ENCODE data around the gene NEURL1B.
"Not testable (repeated sequence)": the region's sequence is repeated elsewhere in the genome, so short reads cannot be mapped to it uniquely, and the experiment has no call there.

Gene NEURL1B

GRCh38 chr5:172678362-172678874, 37.4 kb downstream of the NEURL1B start:
- not testable (repeated sequence) for DNase-seq (ENCODE audit: low read depth)

GRCh38 chr5:172678902-172679301, 37.8 kb downstream of the NEURL1B start:
- DNase-seq (ENCODE audit: low read depth): no peak

- no peak for DNase-seq (ENCODE audit: low read depth)
Measured at GRCh38 chr5:172679628-172680212, 38.7 kb downstream of the NEURL1B start.

- no peak for DNase-seq (ENCODE audit: low read depth)
Measured at GRCh38 chr5:172680921-172681320, 39.9 kb downstream of the NEURL1B start.

GRCh38 chr5:172681421-172681820, 40.4 kb downstream of the NEURL1B start:
- DNase-seq (ENCODE audit: low read depth): no peak

GRCh38 chr5:172683264-172683644, 42.2 kb downstream of the NEURL1B start:
- no peak for DNase-seq (ENCODE audit: low read depth)

- DNase-seq (ENCODE audit: low read depth): no peak
Measured at GRCh38 chr5:172683645-172684471, 42.8 kb downstream of the NEURL1B start.

GRCh38 chr5:172685091-172685490, 44.0 kb downstream of the NEURL1B start:
- no peak for DNase-seq (ENCODE audit: low read depth)

- DNase-seq (ENCODE audit: low read depth): no peak
Measured at GRCh38 chr5:172686111-172686510, 45.0 kb downstream of the NEURL1B start.

- no peak for DNase-seq (ENCODE audit: low read depth)
Measured at GRCh38 chr5:172686539-172687390, 45.7 kb downstream of the NEURL1B start.

- DNase-seq (ENCODE audit: low read depth): no peak
Measured at GRCh38 chr5:172687940-172688339, 46.9 kb downstream of the NEURL1B start.

- DNase-seq (ENCODE audit: low read depth): no peak
Measured at GRCh38 chr5:172688349-172689217, 47.5 kb downstream of the NEURL1B start.

- DNase-seq (ENCODE audit: low read depth): no peak
Measured at GRCh38 chr5:172689218-172689572, 48.1 kb downstream of the NEURL1B start.

- DNase-seq (ENCODE audit: low read depth): no peak
Measured at GRCh38 chr5:172689801-172690200, 48.7 kb downstream of the NEURL1B start.

GRCh38 chr5:172690258-172691075, 49.4 kb downstream of the NEURL1B start:
- DNase-seq (ENCODE audit: low read depth): no peak

- DNase-seq (ENCODE audit: low read depth): no peak
Measured at GRCh38 chr5:172691886-172692285, 50.8 kb downstream of the NEURL1B start.

- no peak for DNase-seq (ENCODE audit: low read depth)
Measured at GRCh38 chr5:172692451-172692850, 51.4 kb downstream of the NEURL1B start.

GRCh38 chr5:172692981-172693380, 51.9 kb downstream of the NEURL1B start:
- DNase-seq (ENCODE audit: low read depth): no peak

- DNase-seq (ENCODE audit: low read depth): no peak
Measured at GRCh38 chr5:172694061-172694460, 53.0 kb downstream of the NEURL1B start.

GRCh38 chr5:172694541-172694940, 53.5 kb downstream of the NEURL1B start:
- no peak for DNase-seq (ENCODE audit: low read depth)
